SIG-M5 treated with dmso at 0.1 percent for 504 hours (cell line): ENCODE measurements around the gene IL7R.

Experiments
- DNase-seq: peaks from one replicate; lab custom pipeline; 2025; ENCODE audit not compliant: unreplicated experiment; lab: John Stamatoyannopoulos, UW

IL7R gene

GRCh38 chr5:35903631-35904203, 47.0 kb downstream of the IL7R start:
- DNase-seq: no peak

DNA sequence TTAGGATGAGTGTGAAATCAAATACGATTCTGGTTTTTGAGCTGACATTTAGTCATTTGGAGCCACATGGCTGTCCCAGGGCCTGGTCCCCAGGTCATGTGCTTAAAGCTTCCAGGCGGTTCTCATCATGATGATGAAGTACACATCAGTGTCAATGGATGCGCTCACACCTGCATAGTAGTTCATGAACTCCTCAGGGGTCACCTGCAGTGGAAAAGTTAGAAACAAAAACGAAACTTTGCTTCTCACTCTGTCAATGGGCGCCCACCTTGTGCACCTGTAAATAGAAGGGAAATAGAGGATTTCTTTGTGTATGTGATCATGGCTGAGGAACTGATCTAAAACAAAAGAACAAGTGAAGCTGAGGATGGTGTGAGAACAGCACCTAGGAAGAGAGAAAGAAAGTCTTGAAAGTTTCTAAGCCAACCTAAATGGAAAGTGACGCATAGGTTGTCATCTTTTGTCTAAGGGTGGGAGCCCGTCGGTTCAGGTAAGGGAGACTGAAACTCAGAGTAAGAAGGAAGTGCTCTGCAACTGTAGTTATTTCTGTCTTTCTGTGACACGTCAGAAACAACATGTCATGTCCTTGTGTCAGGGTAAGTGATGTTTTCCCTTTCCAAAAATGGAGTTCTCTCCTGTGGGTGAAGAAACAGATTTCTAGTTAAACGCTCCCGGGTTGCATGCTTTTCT, 47.9 kb downstream of the IL7R start:
- no peak for DNase-seq

DNA sequence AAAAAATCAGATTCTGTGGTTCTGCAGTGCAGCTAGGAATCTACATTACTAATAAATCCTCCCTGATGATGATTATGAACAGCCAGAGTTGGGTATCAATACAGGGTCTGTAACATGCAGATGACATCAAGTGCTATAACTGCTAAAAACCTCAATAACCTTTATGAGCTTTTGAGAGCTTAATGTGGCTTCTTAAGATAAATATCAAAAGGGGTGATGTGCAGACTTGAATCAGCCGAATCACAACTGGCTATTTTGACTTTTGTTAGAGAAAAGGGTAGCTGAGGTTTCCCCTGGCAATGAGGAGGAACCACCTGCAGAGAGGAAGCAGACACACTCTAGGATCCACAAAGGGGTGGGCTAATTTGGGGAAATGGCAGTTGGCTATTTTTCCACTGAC, 51.5 kb downstream of the IL7R start:
- DNase-seq: peak; percentile 17

- no peak for DNase-seq
Measured at GRCh38 chr5:35908814-35909213, 52.1 kb downstream of the IL7R start.

GRCh38 chr5:35919191-35919590, 62.5 kb downstream of the IL7R start:
- no peak for DNase-seq

DNA sequence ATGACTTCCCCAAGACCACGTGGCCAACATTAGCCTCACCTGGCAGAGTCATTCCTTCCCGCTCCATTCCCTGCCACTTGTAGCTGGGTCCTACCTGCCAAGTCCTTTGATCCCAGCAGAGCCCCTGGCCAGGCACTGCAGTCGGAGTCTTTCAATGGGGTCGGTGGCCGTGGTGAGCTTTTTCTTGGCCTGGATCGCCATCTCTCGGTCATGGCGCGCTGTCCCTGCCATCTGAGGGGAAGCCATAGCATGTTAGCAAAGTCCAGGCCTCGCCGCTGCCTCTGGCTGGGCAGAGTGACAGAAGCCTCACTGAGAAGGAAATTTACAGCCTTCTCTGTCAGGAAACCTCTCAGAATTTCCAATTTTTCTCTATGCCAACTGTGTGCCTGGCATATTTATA, 64.2 kb downstream of the IL7R start:
- DNase-seq: no peak

DNA sequence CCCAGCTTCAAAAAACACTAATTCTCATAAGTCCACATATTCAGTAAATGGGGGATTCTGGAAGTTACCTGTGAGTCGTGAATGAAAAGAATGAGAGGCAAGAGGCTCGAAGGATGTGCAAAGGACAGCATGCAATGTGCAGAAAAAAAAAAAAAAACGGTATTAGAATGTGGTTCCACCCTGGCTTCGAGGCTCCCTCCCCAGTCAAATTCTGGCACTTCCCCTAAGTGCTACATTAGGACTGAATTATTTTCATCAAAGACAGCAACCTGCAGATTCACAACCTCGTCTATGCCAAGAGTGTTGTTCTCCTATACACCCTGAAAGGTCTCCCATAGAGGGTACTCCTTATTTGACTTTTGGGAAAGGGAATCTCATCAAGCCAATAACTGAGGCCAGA, 65.2 kb downstream of the IL7R start:
- no peak for DNase-seq

DNA sequence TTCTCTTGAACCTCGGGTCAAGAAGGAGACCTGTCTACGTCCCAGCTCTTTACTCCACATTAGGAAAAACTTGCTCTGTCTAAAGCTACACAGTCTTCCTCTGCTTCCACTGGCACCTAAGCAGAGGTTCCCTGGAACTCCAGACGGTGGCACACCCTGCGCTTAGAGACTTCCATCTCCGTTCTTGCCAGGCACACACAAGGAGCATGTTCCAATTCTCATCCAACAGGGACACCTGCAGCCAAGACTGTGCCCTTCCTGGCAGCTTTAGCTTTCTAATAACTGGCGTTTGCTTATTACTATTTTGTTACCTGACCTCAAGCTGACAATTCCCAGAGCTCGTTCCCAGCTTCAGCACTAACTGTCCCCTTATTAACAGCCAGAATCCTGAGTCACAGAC, 65.8 kb downstream of the IL7R start:
- DNase-seq: peak; percentile 26

- DNase-seq: no peak
Measured at GRCh38 chr5:35924122-35924949, 67.6 kb downstream of the IL7R start.

- peak; percentile 75 for DNase-seq
Measured at GRCh38 chr5:35924950-35925722, 68.4 kb downstream of the IL7R start.

- DNase-seq: peak; percentile 83
Measured at GRCh38 chr5:35926389-35927051, 69.8 kb downstream of the IL7R start.
